Brain microvascular endothelial cell (primary cell): ENCODE measurements around the gene USP5.
A peak's percentile ranks its signal among the peaks of the same experiment; 100 is the strongest.

ENCODE experiments used
- DNase-seq: peaks from one replicate; pipeline ENCODE4 v3.0.0-alpha.2; 2020
- H3K27ac ChIP-seq: fragments of 250-450 bp; sonication (Bioruptor Pico); 2 replicates; pipeline ENCODE4 v1.5.1; 2020; ENCODE audit warnings: mild to moderate bottlenecking, moderate library complexity
- H3K27me3 ChIP-seq: fragments of 250-450 bp; sonication (Bioruptor Pico); replicated peaks from 2 replicates; pipeline ENCODE4 v1.5.1; 2020; ENCODE audit warnings: mild to moderate bottlenecking
- H3K36me3 ChIP-seq: fragments of 250-450 bp; sonication (Bioruptor Pico); replicated peaks from 2 replicates; pipeline ENCODE4 v1.5.1; 2020; ENCODE audit warnings: mild to moderate bottlenecking
- H3K4me3 ChIP-seq: 2 replicates; pipeline ENCODE4 v1.5.1; 2011; ENCODE audit warnings: low read depth, mild to moderate bottlenecking, control low read depth, low read length, moderate library complexity
- CTCF ChIP-seq: IDR thresholded peaks from 2 replicates; pipeline ENCODE4 v1.5.1; 2011; ENCODE audit warnings: low read depth, mild to moderate bottlenecking, moderate library complexity, low read length, control low read depth, inconsistent platforms; ENCODE audit errors: missing control alignments
- in situ Hi-C: cut with HindIII; loops from 2 replicates; pipeline ENCODE4 v1.10.0; 2017; ENCODE audit warnings: low sequenced_read_pairs, low pct_ligation_motif_present

The USP5 gene

DNA sequence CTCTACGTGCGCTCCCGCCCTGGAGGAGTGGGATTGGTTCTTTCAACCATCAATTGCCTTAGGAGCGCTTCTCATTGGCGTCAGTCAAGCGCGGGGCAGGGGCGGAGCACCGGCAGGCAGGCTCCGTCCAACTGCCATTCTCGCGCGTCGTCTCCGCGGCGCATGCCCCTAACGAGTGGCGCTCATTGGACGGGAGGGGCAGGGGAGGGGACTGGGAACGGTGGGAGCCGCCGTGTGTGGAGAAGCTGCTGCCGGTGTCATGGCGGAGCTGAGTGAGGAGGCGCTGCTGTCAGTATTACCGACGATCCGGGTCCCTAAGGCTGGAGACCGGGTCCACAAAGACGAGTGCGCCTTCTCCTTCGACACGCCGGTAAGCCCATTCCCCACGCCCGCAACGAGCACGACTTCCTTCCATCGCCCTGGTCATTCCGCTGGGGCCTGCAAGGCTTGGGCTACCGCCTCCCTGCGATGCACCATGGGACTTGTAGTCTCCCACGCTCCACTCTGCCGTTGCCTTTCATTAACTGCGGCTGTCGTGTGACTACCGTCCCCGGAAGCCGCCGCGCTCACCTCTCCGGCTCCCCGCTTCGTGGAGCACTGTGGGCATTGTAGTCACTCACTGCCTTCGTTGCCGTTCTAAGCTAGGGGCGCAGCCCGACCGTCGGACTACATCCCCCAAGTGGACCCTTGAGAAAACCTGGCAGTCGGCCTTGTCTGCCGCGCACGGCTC lies at the start of gene USP5:
USP5 (plus strand) TSS at position 230 of the 730 bp plus-strand sequence; CDS start at position 260, 30 bp downstream.
- H3K4me3 ChIP-seq, result peak within 1 kb of the TSS; percentile 94
- peak within 1 kb of the TSS; percentile 74 for H3K27ac ChIP-seq
- in situ Hi-C loops, result no loop called here
- no peak for TF ChIP-seq CTCF
- peaks cover 10% of the 10 kb centered on the region for H3K36me3 ChIP-seq
- no peaks in the 10 kb centered on the region for H3K27me3 ChIP-seq
- DNase-seq, result peak; percentile 100

GRCh38 chr12:6807170-6807569 lies 44.8 kb upstream of the USP5 start:
- Histone ChIP-seq H3K27ac (no peak overlapping the region), H3K36me3 (no peaks in the 10 kb centered on the region), H3K27me3 (no peaks in the 10 kb centered on the region), H3K4me3 (no peak overlapping the region)
- no peak for DNase-seq
- TF ChIP-seq CTCF, result no peak
- in situ Hi-C loops, result no loop called here

DNA sequence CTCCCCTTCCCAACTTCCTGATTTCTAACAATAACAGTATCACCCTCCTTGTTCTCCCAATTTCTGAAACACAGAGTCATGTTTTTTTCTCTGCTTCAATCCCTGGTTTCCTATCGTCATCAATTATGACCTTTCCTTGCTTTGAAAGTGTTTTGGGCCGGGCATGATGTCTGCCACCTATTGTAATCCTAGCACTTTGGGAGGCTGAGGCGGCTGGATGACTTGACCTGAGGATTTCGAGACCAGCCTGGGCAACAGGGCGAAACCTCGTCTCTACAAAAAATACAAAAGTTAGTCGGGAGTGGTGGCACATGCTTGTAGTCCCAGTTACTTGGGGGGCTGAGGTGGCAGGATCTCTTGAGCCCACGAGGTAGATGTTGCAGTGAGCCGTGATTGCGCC lies 42.9 kb upstream of the USP5 start:
- no peaks in the 10 kb centered on the region for H3K36me3 ChIP-seq
- no peak overlapping the region for H3K4me3 ChIP-seq
- no peak for TF ChIP-seq CTCF
- H3K27ac ChIP-seq, result no peak overlapping the region
- no peaks in the 10 kb centered on the region for H3K27me3 ChIP-seq
- DNase-seq, result no peak
- in situ Hi-C loops, result no loop called here

GRCh38 chr12:6810758-6811157 lies 41.2 kb upstream of the USP5 start:
- no peak for TF ChIP-seq CTCF
- DNase-seq, result no peak
- in situ Hi-C loops, result no loop called here
- Histone ChIP-seq H3K36me3 (no peaks in the 10 kb centered on the region), H3K4me3 (no peak overlapping the region), H3K27me3 (no peaks in the 10 kb centered on the region), H3K27ac (no peak overlapping the region)

- no peak for DNase-seq
- TF ChIP-seq CTCF, result no peak
- no peak overlapping the region for H3K27ac ChIP-seq
- no peaks in the 10 kb centered on the region for H3K27me3 ChIP-seq
- H3K36me3 ChIP-seq, result no peaks in the 10 kb centered on the region
- no peak overlapping the region for H3K4me3 ChIP-seq
- in situ Hi-C loops, result no loop called here
These were observed 38.6 kb upstream of the USP5 start for GRCh38 chr12:6813363-6813762.

DNA sequence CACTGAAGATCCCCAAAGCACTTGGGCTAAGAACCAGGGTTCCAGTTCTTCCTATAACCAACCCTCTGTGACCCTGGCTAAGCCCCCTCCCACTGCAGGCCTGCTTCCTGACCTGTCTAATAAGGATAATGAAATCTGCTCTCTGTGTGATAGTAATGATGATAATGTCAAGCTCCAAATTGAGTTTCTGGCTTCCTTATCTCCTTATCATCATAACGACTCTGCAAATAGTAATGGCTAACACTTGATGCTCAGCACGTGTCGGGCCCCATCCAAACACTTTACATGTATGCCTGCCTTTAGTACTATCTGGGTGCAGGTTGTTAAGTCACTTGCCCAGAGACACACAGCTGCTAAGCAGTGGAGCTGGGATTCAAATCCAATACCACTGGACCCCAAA lies 35.4 kb upstream of the USP5 start:
- Histone ChIP-seq H3K4me3 (no peak overlapping the region), H3K27ac (no peak overlapping the region), H3K36me3 (no peaks in the 10 kb centered on the region), H3K27me3 (no peaks in the 10 kb centered on the region)
- DNase-seq, result no peak
- in situ Hi-C loops, result no loop called here
- TF ChIP-seq CTCF, result no peak
